UCSD-AML1 (cell line): Measurements from ENCODE around the gene ERMAP.
"Not testable (repeated sequence)": the region's sequence is repeated elsewhere in the genome, so short reads cannot be mapped to it uniquely, and the experiment has no call there.

ENCODE experiments used
- DNase-seq: peaks from one replicate; lab custom pipeline; 2025; ENCODE audit not compliant: unreplicated experiment; lab: John Stamatoyannopoulos, UW

Gene ERMAP

GRCh38 chr1:42869751-42870150 lies 52.8 kb downstream of the ERMAP start:
- not testable (repeated sequence) for DNase-seq

GRCh38 chr1:42873108-42873507 lies 56.2 kb downstream of the ERMAP start:
- not testable (repeated sequence) for DNase-seq

GRCh38 chr1:42873670-42874069 lies 56.7 kb downstream of the ERMAP start:
- DNase-seq = no peak

GRCh38 chr1:42876009-42876408 lies 59.1 kb downstream of the ERMAP start:
- no peak for DNase-seq

GRCh38 chr1:42877380-42877779 lies 60.5 kb downstream of the ERMAP start:
- DNase-seq = no peak

- DNase-seq = no peak
Measured at GRCh38 chr1:42880384-42880783, 63.5 kb downstream of the ERMAP start.

GRCh38 chr1:42886046-42886739 lies 69.3 kb downstream of the ERMAP start:
- DNase-seq = no peak

GRCh38 chr1:42886800-42887199 lies 69.9 kb downstream of the ERMAP start:
- no peak for DNase-seq

GRCh38 chr1:42887366-42887765 lies 70.4 kb downstream of the ERMAP start:
- no peak for DNase-seq

GRCh38 chr1:42888013-42888633 lies 71.2 kb downstream of the ERMAP start:
- no peak for DNase-seq

- no peak for DNase-seq
Measured at GRCh38 chr1:42889264-42889663, 72.3 kb downstream of the ERMAP start.

- no peak for DNase-seq
Measured at GRCh38 chr1:42891465-42892138, 74.7 kb downstream of the ERMAP start.
